HCEC 1CT (cell line): ENCODE results near the gene EFS.

Experiments used
- DNase-seq: peaks from one replicate; pipeline ENCODE4 v3.0.0-alpha.2; 2017

Gene EFS

GRCh38 chr14:23324455-23324846 lies 40.5 kb downstream of the EFS start:
- DNase-seq: no peak

GRCh38 chr14:23323838-23324454 lies 41.0 kb downstream of the EFS start:
- DNase-seq: no peak

- DNase-seq: no peak
Observed at GRCh38 chr14:23322568-23323517, 42.1 kb downstream of the EFS start.

GRCh38 chr14:23321572-23322547 lies 43.1 kb downstream of the EFS start:
- peak; percentile 72 for DNase-seq

GRCh38 chr14:23320584-23321571 lies 44.1 kb downstream of the EFS start, which contains the start of gene PABPN1:
PABPN1 (plus strand) TSS chr14:23321457; CDS start chr14:23321470, 13 bp downstream.
- DNase-seq: peak; percentile 100

GRCh38 chr14:23319746-23320583 lies 45.0 kb downstream of the EFS start:
- no peak for DNase-seq

GRCh38 chr14:23316300-23316699 lies 48.7 kb downstream of the EFS start:
- DNase-seq: no peak

GRCh38 chr14:23310546-23310945 lies 54.4 kb downstream of the EFS start:
- DNase-seq: no peak

- DNase-seq: no peak
Observed at GRCh38 chr14:23308721-23309445, 56.1 kb downstream of the EFS start.

GRCh38 chr14:23307687-23308644 lies 57.0 kb downstream of the EFS start:
- DNase-seq: no peak

GRCh38 chr14:23307146-23307530 lies 57.8 kb downstream of the EFS start:
- no peak for DNase-seq

GRCh38 chr14:23306412-23307145 lies 58.4 kb downstream of the EFS start, which contains the start of gene BCL2L2:
BCL2L2 (plus strand) TSS chr14:23306833; CDS start chr14:23307768, 935 bp downstream.
- peak; percentile 88 for DNase-seq
